Measurements from ENCODE around the gene OGFOD3. TPM values are rescaled to one million over a fixed set of nuclear protein-coding genes. Genes with fewer than 3 reads are reported as not detected.

OGFOD3 gene
- total RNA-seq, 1 donor from 2014 or later: 31.3 TPM

DNA sequence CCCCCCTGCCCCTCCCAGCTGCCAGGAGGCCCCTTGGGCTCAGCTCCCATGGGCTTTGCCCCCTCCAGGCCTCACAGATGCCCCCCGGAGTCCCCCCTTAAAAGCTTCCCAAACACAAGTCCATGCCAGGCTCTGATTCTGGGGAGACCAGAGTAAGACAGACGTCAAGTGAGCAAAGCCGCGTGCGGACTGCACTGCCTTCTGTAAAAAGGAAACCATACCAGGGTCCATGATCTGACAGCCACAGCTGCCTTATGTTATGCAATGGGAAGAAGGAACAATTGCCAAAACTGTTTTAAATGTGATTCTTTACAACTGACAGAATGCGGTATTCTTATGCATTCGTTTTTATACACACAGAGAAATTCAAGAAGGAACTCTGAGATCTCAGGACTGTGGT, 18.2 kb downstream of the OGFOD3 start:
- H3K27me3 Mint-ChIP-seq: no peaks in the 10 kb centered on the region
- no peak overlapping the region for H3K4me3 Mint-ChIP-seq (ENCODE audit: low read depth)
- TF ChIP-seq, protein P1, sequence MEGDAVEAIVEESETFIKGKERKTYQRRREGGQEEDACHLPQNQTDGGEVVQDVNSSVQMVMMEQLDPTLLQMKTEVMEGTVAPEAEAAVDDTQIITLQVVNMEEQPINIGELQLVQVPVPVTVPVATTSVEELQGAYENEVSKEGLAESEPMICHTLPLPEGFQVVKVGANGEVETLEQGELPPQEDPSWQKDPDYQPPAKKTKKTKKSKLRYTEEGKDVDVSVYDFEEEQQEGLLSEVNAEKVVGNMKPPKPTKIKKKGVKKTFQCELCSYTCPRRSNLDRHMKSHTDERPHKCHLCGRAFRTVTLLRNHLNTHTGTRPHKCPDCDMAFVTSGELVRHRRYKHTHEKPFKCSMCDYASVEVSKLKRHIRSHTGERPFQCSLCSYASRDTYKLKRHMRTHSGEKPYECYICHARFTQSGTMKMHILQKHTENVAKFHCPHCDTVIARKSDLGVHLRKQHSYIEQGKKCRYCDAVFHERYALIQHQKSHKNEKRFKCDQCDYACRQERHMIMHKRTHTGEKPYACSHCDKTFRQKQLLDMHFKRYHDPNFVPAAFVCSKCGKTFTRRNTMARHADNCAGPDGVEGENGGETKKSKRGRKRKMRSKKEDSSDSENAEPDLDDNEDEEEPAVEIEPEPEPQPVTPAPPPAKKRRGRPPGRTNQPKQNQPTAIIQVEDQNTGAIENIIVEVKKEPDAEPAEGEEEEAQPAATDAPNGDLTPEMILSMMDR (IDR thresholded peaks at IDR 0.05; ENCODE audit: unreplicated experiment): no peak
- H3K9me3 Mint-ChIP-seq (ENCODE audit: low read depth): no peaks in the 10 kb centered on the region
- H3K4me1 Mint-ChIP-seq (ENCODE audit: low read depth): no peaks in the 10 kb centered on the region
- no peak overlapping the region for H3K27ac Mint-ChIP-seq
- no peak for DNase-seq (ENCODE audit: low spot score, unreplicated experiment)
- peaks cover 13% of the 10 kb centered on the region for H3K36me3 Mint-ChIP-seq (ENCODE audit: insufficient read depth)

DNA sequence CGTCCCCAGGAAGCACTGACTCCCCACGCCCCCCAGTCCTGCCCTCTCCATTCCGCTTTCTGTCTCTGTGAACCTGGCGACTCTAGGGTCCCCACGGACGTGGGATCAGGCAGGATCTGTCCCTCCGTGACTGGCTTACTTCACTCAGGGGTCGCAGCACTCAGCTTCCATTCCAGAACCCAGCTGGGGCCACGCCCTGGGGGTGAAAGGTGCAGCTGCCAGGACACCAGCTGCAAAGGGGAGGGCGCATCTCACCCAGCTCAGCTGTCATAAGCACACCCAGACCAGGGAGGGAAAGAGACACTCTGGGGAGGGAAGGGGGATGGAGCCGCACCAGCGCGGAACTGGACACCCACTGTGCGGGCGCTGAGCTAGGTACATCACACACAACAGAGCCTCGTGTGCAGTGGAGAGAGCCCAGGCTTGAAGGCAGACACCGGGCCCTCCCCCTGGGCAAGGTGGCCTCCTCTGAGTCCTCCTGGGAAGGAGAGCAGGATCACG, 18.7 kb downstream of the OGFOD3 start:
- Mint-ChIP-seq H3K4me3 (ENCODE audit: low read depth) (no peak overlapping the region), H3K4me1 (ENCODE audit: low read depth) (no peaks in the 10 kb centered on the region), H3K27ac (no peak overlapping the region), H3K36me3 (ENCODE audit: insufficient read depth) (peaks cover 13% of the 10 kb centered on the region), H3K27me3 (no peaks in the 10 kb centered on the region), H3K9me3 (ENCODE audit: low read depth) (no peaks in the 10 kb centered on the region)
- DNase-seq (ENCODE audit: low spot score, unreplicated experiment): no peak
- TF ChIP-seq, protein P1 (IDR thresholded peaks at IDR 0.05; ENCODE audit: unreplicated experiment): no peak

DNA sequence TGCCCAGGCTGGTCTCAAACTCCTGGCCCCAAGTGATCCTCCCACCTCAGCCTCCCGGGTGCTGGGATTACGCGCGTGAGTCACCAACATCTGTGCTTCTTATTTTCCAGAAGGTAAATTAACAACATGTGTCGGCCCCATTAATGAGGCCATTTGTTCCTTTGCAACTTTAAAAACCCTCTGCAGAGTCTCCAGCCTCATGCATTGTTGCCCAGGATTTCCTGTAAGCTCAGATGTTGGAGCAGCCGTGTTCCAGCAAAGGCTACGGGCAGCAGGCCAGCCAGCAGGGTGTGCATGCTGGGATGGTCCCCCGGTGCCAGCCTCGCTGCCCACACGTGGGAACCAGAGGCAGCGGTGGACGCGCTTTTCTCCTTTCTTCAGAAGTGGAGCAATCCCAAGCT, 19.3 kb downstream of the OGFOD3 start:
- H3K4me1 Mint-ChIP-seq (ENCODE audit: low read depth): no peaks in the 10 kb centered on the region
- no peak for DNase-seq (ENCODE audit: low spot score, unreplicated experiment)
- no peaks in the 10 kb centered on the region for H3K9me3 Mint-ChIP-seq (ENCODE audit: low read depth)
- TF ChIP-seq, protein P1 (IDR thresholded peaks at IDR 0.05; ENCODE audit: unreplicated experiment): no peak
- peaks cover 13% of the 10 kb centered on the region for H3K36me3 Mint-ChIP-seq (ENCODE audit: insufficient read depth)
- no peak overlapping the region for H3K27ac Mint-ChIP-seq
- no peak overlapping the region for H3K4me3 Mint-ChIP-seq (ENCODE audit: low read depth)
- no peaks in the 10 kb centered on the region for H3K27me3 Mint-ChIP-seq

DNA sequence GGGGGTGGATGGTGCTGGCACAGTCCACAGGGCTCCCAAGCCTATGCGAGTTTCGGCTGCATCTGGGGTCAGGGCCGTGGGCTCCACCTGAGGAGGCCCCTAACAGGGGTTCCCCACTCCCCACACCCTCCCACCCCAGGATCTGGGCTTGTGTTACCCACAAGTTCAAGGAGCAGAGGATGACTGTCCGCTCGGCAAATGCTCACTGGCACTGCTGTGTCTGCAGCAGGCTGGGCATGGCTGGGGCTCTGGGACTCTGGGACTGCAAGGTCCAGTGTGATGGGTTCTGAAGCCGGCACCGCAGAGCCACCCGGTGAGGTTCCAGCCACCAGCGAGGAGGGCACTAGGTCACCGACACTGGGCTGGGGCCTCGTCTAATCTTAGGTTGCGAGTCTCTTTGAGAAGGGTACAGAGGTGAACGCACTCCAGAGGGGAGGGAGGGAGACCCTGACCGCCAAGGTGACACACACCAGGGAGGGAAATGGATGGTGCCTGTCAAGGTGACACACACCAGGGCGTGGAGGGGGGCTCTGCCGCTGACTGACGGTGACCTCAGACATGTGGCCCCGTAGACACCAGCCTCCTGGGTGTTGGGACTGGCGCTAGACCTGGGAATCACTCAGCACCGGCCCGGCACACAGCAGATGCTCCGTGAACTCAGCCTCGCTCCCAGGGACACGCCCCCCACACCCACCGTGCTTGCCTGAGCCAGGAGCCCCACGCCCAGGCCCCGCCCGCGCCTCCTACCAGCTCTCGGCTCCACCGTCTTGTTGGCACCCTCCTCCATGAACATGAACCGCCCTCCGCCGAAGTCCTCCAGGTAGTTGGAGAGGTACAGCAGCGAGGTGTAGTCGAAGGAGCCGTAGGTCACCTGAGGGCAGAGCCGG, 20.7 kb downstream of the OGFOD3 start:
- Mint-ChIP-seq H3K27ac (no peak overlapping the region), H3K27me3 (no peaks in the 10 kb centered on the region), H3K4me3 (ENCODE audit: low read depth) (no peak overlapping the region), H3K36me3 (ENCODE audit: insufficient read depth) (peaks cover 7% of the 10 kb centered on the region), H3K4me1 (ENCODE audit: low read depth) (no peaks in the 10 kb centered on the region), H3K9me3 (ENCODE audit: low read depth) (no peaks in the 10 kb centered on the region)
- DNase-seq (ENCODE audit: low spot score, unreplicated experiment): no peak
- TF ChIP-seq, protein P1 (IDR thresholded peaks at IDR 0.05; ENCODE audit: unreplicated experiment): no peak

DNA sequence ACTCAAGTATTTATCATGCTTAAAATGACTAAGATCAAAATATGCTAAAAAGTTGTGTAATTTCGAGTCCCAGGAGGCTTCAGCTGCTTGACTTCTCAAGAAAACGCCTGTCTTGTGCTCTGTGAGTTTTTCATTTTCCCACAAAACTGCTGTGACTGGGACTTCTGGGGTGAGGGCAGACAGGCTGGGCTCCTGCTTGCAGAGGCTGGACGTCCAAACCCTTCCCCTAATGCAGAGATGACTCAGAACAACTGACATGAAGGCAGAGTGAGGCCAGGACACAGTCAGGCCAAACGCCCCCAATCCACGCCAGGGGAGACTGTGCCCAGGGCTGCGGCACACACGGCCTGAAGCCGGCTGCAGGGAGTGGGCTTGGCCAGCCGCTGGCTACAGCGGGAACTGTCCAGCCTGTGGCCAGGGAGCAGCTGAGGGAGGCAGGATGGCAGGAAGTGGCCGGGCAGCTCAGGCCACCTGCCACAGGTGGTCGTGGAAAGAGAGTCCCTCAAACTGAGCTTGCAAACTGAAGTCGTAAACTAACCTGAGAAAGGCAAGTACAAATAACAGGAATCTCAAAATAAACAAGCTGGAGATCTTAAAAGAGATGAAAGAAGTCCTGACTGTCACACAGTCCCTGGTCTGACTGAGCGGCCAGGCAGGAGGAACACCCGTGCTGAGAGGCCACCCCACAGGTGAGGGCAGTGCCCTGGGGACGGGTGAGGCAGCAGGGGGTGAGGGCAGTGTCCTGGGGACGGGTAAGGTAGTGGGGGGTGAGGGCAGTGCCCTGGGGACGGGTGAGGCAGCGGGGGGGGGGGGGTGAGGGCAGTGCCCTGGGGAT, 21.6 kb downstream of the OGFOD3 start:
- Mint-ChIP-seq H3K4me1 (ENCODE audit: low read depth) (no peaks in the 10 kb centered on the region), H3K27ac (no peak overlapping the region), H3K27me3 (no peaks in the 10 kb centered on the region), H3K9me3 (ENCODE audit: low read depth) (no peaks in the 10 kb centered on the region), H3K4me3 (ENCODE audit: low read depth) (no peak overlapping the region), H3K36me3 (ENCODE audit: insufficient read depth) (peaks cover 6% of the 10 kb centered on the region)
- DNase-seq (ENCODE audit: low spot score, unreplicated experiment): no peak
- TF ChIP-seq, protein P1 (IDR thresholded peaks at IDR 0.05; ENCODE audit: unreplicated experiment): no peak

Data from progenitor cell of endocrine pancreas (in vitro differentiated cells).